Measurements from ENCODE around the gene MNAT1. TPM values are rescaled to one million over a fixed set of nuclear protein-coding genes. Genes with fewer than 3 reads are reported as not detected.

The MNAT1 gene
- polyA plus RNA-seq, 1 donor from 2014 or later, result 104 TPM

GRCh38 chr14:60945984-60946383 is 211.4 kb downstream of the MNAT1 start:
- no peaks in the 10 kb centered on the region for H3K36me3 ChIP-seq (ENCODE audit: insufficient read depth, low read length)
- H3K9me3 ChIP-seq (ENCODE audit: low read length), result no peaks in the 10 kb centered on the region
- H3K4me2 ChIP-seq (ENCODE audit: low read length), result no peak overlapping the region
- no peaks in the 10 kb centered on the region for H3K79me2 ChIP-seq (replicated peaks; ENCODE audit: insufficient read depth, low read length)
- H4K20me1 ChIP-seq (ENCODE audit: insufficient read depth), result no peaks in the 10 kb centered on the region
- H3K9me2 ChIP-seq (ENCODE audit: insufficient read depth, low read length), result no peaks in the 10 kb centered on the region
- no peak overlapping the region for H2AFZ ChIP-seq (ENCODE audit: low read depth, low read length)
- no peak overlapping the region for H3K9ac ChIP-seq (ENCODE audit: low read length)
- TF ChIP-seq MXI1 (conservative IDR thresholded peaks at IDR 0.05; ENCODE audit: poor library complexity, severe bottlenecking), result no peak
- TF ChIP-seq RAD21 (conservative IDR thresholded peaks at IDR 0.05), result no peak
- no peak for TF ChIP-seq CTCF (IDR thresholded peaks at IDR 0.05; ENCODE audit: poor library complexity, severe bottlenecking)
- TF ChIP-seq SMC3 (conservative IDR thresholded peaks at IDR 0.05; ENCODE audit: poor library complexity), result no peak
- TF ChIP-seq POLR2AphosphoS5 (IDR thresholded peaks at IDR 0.05), result no peak
- no peak for TF ChIP-seq EZH2 (IDR thresholded peaks at IDR 0.05; ENCODE audit: borderline replicate concordance, insufficient read depth, low read length, poor library complexity, severe bottlenecking)
- no peak for TF ChIP-seq TAF1 (IDR thresholded peaks at IDR 0.05; ENCODE audit: low read depth)
- TF ChIP-seq REST (IDR thresholded peaks at IDR 0.05; ENCODE audit: borderline replicate concordance), result no peak
- no peak for TF ChIP-seq EP300 (conservative IDR thresholded peaks at IDR 0.05; ENCODE audit: poor library complexity, severe bottlenecking)
- no peak overlapping the region for H3K27ac ChIP-seq (ENCODE audit: low read length)
- no peaks in the 10 kb centered on the region for H3F3A ChIP-seq (ENCODE audit: insufficient read depth, low read length, poor library complexity, severe bottlenecking)
- H3K27me3 ChIP-seq (ENCODE audit: insufficient read depth, low read depth, low read length), result no peaks in the 10 kb centered on the region
- H3K4me3 ChIP-seq (ENCODE audit: low read length), result no peak overlapping the region

- no peaks in the 10 kb centered on the region for H3K9me3 ChIP-seq (ENCODE audit: low read length)
- H3F3A ChIP-seq (ENCODE audit: insufficient read depth, low read length, poor library complexity, severe bottlenecking), result no peaks in the 10 kb centered on the region
- H3K79me2 ChIP-seq (replicated peaks; ENCODE audit: insufficient read depth, low read length), result no peaks in the 10 kb centered on the region
- no peaks in the 10 kb centered on the region for H3K36me3 ChIP-seq (ENCODE audit: insufficient read depth, low read length)
- no peak overlapping the region for H2AFZ ChIP-seq (ENCODE audit: low read depth, low read length)
- no peaks in the 10 kb centered on the region for H3K27me3 ChIP-seq (ENCODE audit: insufficient read depth, low read depth, low read length)
- no peak overlapping the region for H3K9ac ChIP-seq (ENCODE audit: low read length)
- H3K9me2 ChIP-seq (ENCODE audit: insufficient read depth, low read length), result no peaks in the 10 kb centered on the region
- no peak overlapping the region for H3K4me2 ChIP-seq (ENCODE audit: low read length)
- no peak overlapping the region for H3K4me3 ChIP-seq (ENCODE audit: low read length)
- TF ChIP-seq SMC3 (conservative IDR thresholded peaks at IDR 0.05; ENCODE audit: poor library complexity), result no peak
- TF ChIP-seq TAF1 (IDR thresholded peaks at IDR 0.05; ENCODE audit: low read depth), result no peak
- no peak for TF ChIP-seq POLR2AphosphoS5 (IDR thresholded peaks at IDR 0.05)
- no peak for TF ChIP-seq CTCF (IDR thresholded peaks at IDR 0.05; ENCODE audit: poor library complexity, severe bottlenecking)
- TF ChIP-seq EZH2 (IDR thresholded peaks at IDR 0.05; ENCODE audit: borderline replicate concordance, insufficient read depth, low read length, poor library complexity, severe bottlenecking), result no peak
- TF ChIP-seq RAD21 (conservative IDR thresholded peaks at IDR 0.05), result no peak
- TF ChIP-seq REST (IDR thresholded peaks at IDR 0.05; ENCODE audit: borderline replicate concordance), result no peak
- no peak for TF ChIP-seq EP300 (conservative IDR thresholded peaks at IDR 0.05; ENCODE audit: poor library complexity, severe bottlenecking)
- no peak for TF ChIP-seq MXI1 (conservative IDR thresholded peaks at IDR 0.05; ENCODE audit: poor library complexity, severe bottlenecking)
- H3K27ac ChIP-seq (ENCODE audit: low read length), result no peak overlapping the region
- no peaks in the 10 kb centered on the region for H4K20me1 ChIP-seq (ENCODE audit: insufficient read depth)
Observed at GRCh38 chr14:60946773-60947172, 212.2 kb downstream of the MNAT1 start.
